ENCODE results near the gene SIAH3.

- TF ChIP-seq MAX (IDR thresholded peaks at IDR 0.05) (no peak), CTCF (IDR thresholded peaks at IDR 0.05; ENCODE audit: low read depth, low read length, missing input control) (no peak), RAD21 (IDR thresholded peaks at IDR 0.05) (no peak), ATF3 (IDR thresholded peaks at IDR 0.05) (no peak), REST (IDR thresholded peaks at IDR 0.05) (no peak), EGR1 (IDR thresholded peaks at IDR 0.05; ENCODE audit: low read depth in 2 of 2) (no peak), JUND (IDR thresholded peaks at IDR 0.05) (no peak)
These were observed 106.6 kb downstream of the SIAH3 start for GRCh38 chr13:45744979-45745378.

Measured in liver (tissue), 3 donors.